Endothelial cell of umbilical vein (primary cell): ENCODE measurements around the gene CLDN6. TPM values are rescaled to one million over a fixed set of nuclear protein-coding genes. Genes with fewer than 3 reads are reported as not detected.

Experiments used
- BruUV-seq: library from RNA; stranded (reverse); fragments of 400-500 nt; replicated peaks from 2 replicates; lab custom pipeline; 2021; lab: Mats Ljungman, UMichigan
- CTCF ChIA-PET: fragments of 300-600, 350-600 bp; sonication (Branson Sonifier 250); formaldehyde crosslinking; loops from one replicate; lab custom pipeline; 2021; ENCODE audit warnings: antibody characterized with exemption, inconsistent platforms; lab: Charles Lee
- POLR2A ChIA-PET: fragments of 300-600, 350-600 bp; sonication (Branson Sonifier 250); formaldehyde crosslinking; loops from one replicate; lab custom pipeline; 2021; ENCODE audit warnings: antibody characterized with exemption, inconsistent platforms; lab: Charles Lee
- DNase-seq: peaks from one replicate; pipeline ENCODE4 v3.0.0-alpha.2; 2011; ENCODE audit warnings: low read depth, low spot score
- FAIRE-seq: peaks from 2 replicates; lab custom pipeline; 2011; peaks lifted over from hg19 to GRCh38; lab: Jason Lieb, UNC
- H2AFZ ChIP-seq: 2 replicates; pipeline ENCODE4 v1.6.0; 2012; ENCODE audit warnings: low read depth, low read length, control low read depth, inconsistent platforms
- H3K27ac ChIP-seq: 2 replicates; pipeline ENCODE4 v1.5.1; 2011; ENCODE audit warnings: low read depth, mild to moderate bottlenecking, control low read depth, low read length, moderate library complexity; ENCODE audit not compliant: insufficient read depth
- H3K27me3 ChIP-seq, 2 experiments: 2 replicates each; pipeline versions ENCODE4 v1.6.0 to v1.6.1; 2011; ENCODE audit warnings: low read length in 2 of 2, mixed read lengths in 1 of 2; ENCODE audit not compliant: control insufficient read depth in 2 of 2, insufficient read depth in 2 of 2
- H3K36me3 ChIP-seq, 2 experiments: 2 replicates in 1 of 2; 3 replicates in 1 of 2; pipeline ENCODE4 v1.5.1; 2011; ENCODE audit warnings: low read length in 2 of 2, mild to moderate bottlenecking in 1 of 2, moderate library complexity in 1 of 2; ENCODE audit not compliant: control insufficient read depth in 2 of 2, insufficient read depth in 2 of 2; ENCODE audit errors: extremely low read depth in 1 of 2
- H3K4me1 ChIP-seq: 3 replicates; pipeline ENCODE4 v1.5.1; 2011; ENCODE audit warnings: mild to moderate bottlenecking, low read length; ENCODE audit not compliant: control insufficient read depth, insufficient read depth; ENCODE audit errors: extremely low read depth
- H3K4me2 ChIP-seq: 2 replicates; pipeline ENCODE4 v1.6.1; 2011; ENCODE audit warnings: low read length, control low read depth, mixed read lengths; ENCODE audit not compliant: insufficient read depth
- H3K4me3 ChIP-seq, 3 experiments: fragments of 200-600 bp in 1 of 3; sonication (generic), shearing (Covaris generic) in 1 of 3; replicated peaks in 1 of 3; 2 replicates each; pipeline ENCODE4 v1.5.1; 2011 to 2016; ENCODE audit warnings: control low read depth in 3 of 3, low read length in 3 of 3, mild to moderate bottlenecking in 2 of 3, inconsistent platforms in 1 of 3, low read depth in 1 of 3, moderate library complexity in 1 of 3; ENCODE audit not compliant: insufficient read depth in 1 of 3
- H3K79me2 ChIP-seq: 2 replicates; pipeline ENCODE4 v1.6.0; 2012; ENCODE audit warnings: low read length, inconsistent platforms; ENCODE audit not compliant: control insufficient read depth, insufficient read depth
- H3K9ac ChIP-seq: replicated peaks from 2 replicates; pipeline ENCODE3; 2011; ENCODE audit warnings: low read length, control low read depth; ENCODE audit not compliant: insufficient read depth; ENCODE audit errors: extremely low read depth
- H3K9me1 ChIP-seq: replicated peaks from 3 replicates; pipeline ENCODE4 v1.6.0; 2011; ENCODE audit warnings: mild to moderate bottlenecking, low read length; ENCODE audit not compliant: control insufficient read depth, insufficient read depth; ENCODE audit errors: extremely low read depth
- H3K9me3 ChIP-seq: replicated peaks from 2 replicates; pipeline ENCODE4 v1.5.1; 2012; ENCODE audit warnings: low read length, inconsistent platforms; ENCODE audit not compliant: control insufficient read depth, insufficient read depth
- H4K20me1 ChIP-seq: replicated peaks from 2 replicates; pipeline ENCODE3; 2011; ENCODE audit warnings: mild to moderate bottlenecking, low read length; ENCODE audit not compliant: control insufficient read depth, insufficient read depth; ENCODE audit errors: extremely low read depth
- CTCF ChIP-seq, 2 donors: IDR thresholded peaks; 1 replicate in 1 of 2; 2 replicates in 1 of 2; pipeline ENCODE4 v1.5.1; 2011; ENCODE audit warnings: low read length in 2 of 2, mild to moderate bottlenecking in 2 of 2, moderate library complexity in 2 of 2, control low read depth in 1 of 2, inconsistent platforms in 1 of 2, low read depth in 1 of 2; ENCODE audit not compliant: insufficient read depth in 1 of 2; ENCODE audit errors: extremely low read depth in 1 of 2
- EZH2 ChIP-seq: IDR thresholded peaks from 2 replicates; pipeline ENCODE4 v1.6.1; 2012; ENCODE audit warnings: borderline replicate concordance, low read depth, mild to moderate bottlenecking, moderate library complexity, low read length, inconsistent platforms; ENCODE audit not compliant: severe bottlenecking
- FOS ChIP-seq: IDR thresholded peaks from 2 replicates; pipeline ENCODE4 v1.6.1; 2011; ENCODE audit warnings: mild to moderate bottlenecking, low read length, moderate library complexity, borderline replicate concordance; ENCODE audit not compliant: insufficient read depth
- GATA2 ChIP-seq: IDR thresholded peaks from 2 replicates; pipeline ENCODE4 v1.7.0; 2011; ENCODE audit warnings: low read depth, mild to moderate bottlenecking, moderate library complexity, mixed read lengths, low read length; ENCODE audit not compliant: insufficient read length, insufficient read depth
- JUN ChIP-seq: IDR thresholded peaks from 2 replicates; pipeline ENCODE4 v1.6.1; 2011; ENCODE audit warnings: borderline replicate concordance, low read depth; ENCODE audit not compliant: insufficient read length, insufficient read depth
- MYC ChIP-seq: IDR thresholded peaks from one replicate; pipeline ENCODE4 v1.6.1; 2011; ENCODE audit warnings: mild to moderate bottlenecking, low read depth, low read length
- POLR2A ChIP-seq: IDR thresholded peaks from 2 replicates; pipeline ENCODE4 v1.6.1; 2012; ENCODE audit warnings: low read depth, mild to moderate bottlenecking, control low read depth, low read length
- dilution Hi-C: fragments of 300-500 bp; cut with MboI; formaldehyde crosslinking; loops from one replicate; pipeline ENCODE4 v1.15.0; 2019; ENCODE audit warnings: low sequenced_read_pairs; ENCODE audit not compliant: extremely low pct_ligation_motif_present
- intact Hi-C: fragments of 100-400 bp; cut with micrococcal nuclease; formaldehyde crosslinking; loops from one replicate; pipeline ENCODE4 v1.10.0; 2022
- polyA plus RNA-seq, 4 experiments: library from polyadenylated mRNA; depleted of rRNA in 3 of 4; stranded (reverse) in 3 of 4; unstranded in 1 of 4; fragments of >200 nt; gene quantifications; 2 replicates each; pipeline versions ENCODE4 v1.2.1 to v1.2.3, GENCODE V29; 2011 to 2012; ENCODE audit warnings: missing spikeins in 1 of 4
- total RNA-seq: library from RNA; stranded (reverse); gene quantifications from 2 replicates; pipeline ENCODE4 v1.2.3, GENCODE V29; 2021
- TF ChIP-seq, protein P1 (sequence below): IDR thresholded peaks from 2 replicates; pipeline ENCODE4 v1.6.1; 2011; ENCODE audit not compliant: insufficient read depth, insufficient read length

Gene CLDN6
- total and polyA plus RNA-seq, 2 donors (not counting 3 experiments of a cell fraction or from before 2014, with no cell fraction given), result 0.28 TPM; not detected in 1

- intact Hi-C loops, result no loop called here
- TF ChIP-seq MYC (no peak), EZH2 (no peak), GATA2 (no peak), FOS (no peak), CTCF (IDR thresholded peaks at IDR 0.05; ENCODE audit: extremely low read depth in 1 of 2, insufficient read depth in 1 of 2, low read depth in 1 of 2, low read length in 2 of 2) (no peak), JUN (no peak), POLR2A (no peak)
- TF ChIP-seq, protein P1, sequence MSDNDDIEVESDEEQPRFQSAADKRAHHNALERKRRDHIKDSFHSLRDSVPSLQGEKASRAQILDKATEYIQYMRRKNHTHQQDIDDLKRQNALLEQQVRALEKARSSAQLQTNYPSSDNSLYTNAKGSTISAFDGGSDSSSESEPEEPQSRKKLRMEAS, result no peak
- POLR2A ChIA-PET, result no interaction called here
- H3K9ac ChIP-seq, result no peak overlapping the region
- DNase-seq (no peak), FAIRE-seq (no peak)
- BruUV-seq, result no TSS peak
- H3K4me1 ChIP-seq, result no peaks in the 10 kb centered on the region
- H3K4me3 ChIP-seq, result no peak overlapping the region
- no peak overlapping the region for H3K27ac ChIP-seq
- no peaks in the 10 kb centered on the region for H4K20me1 ChIP-seq
- H2AFZ ChIP-seq, result no peak overlapping the region
- H3K27me3 ChIP-seq, result peaks cover 0 to 5% of the 10 kb centered on the region in 2 experiments
- H3K79me2 ChIP-seq, result no peaks in the 10 kb centered on the region
- no peak overlapping the region for H3K4me2 ChIP-seq
- no peaks in the 10 kb centered on the region for H3K36me3 ChIP-seq
- dilution Hi-C loops, result no loop called here
- H3K9me1 ChIP-seq, result no peaks in the 10 kb centered on the region
- CTCF ChIA-PET, result interaction anchor here (1.4 kb wide), 1 partner anchor 42 kb away, joined by 3 read pairs; no protein-coding TSS in a partner anchor
- no peaks in the 10 kb centered on the region for H3K9me3 ChIP-seq
Measured at GRCh38 chr16:2986623-2987188, 31.3 kb downstream of the CLDN6 start.
